Neural cell (in vitro differentiated cells): ENCODE results near the gene ANKRD29. TPM values are rescaled to one million over a fixed set of nuclear protein-coding genes. Genes with fewer than 3 reads are reported as not detected.

ENCODE experiments used
- H2AFZ ChIP-seq: fragments of 200-600, 300-800 bp; sonication (generic), shearing (Covaris generic); 2 replicates; pipeline ENCODE4 v1.6.0; 2014; ENCODE audit warnings: low read depth, mild to moderate bottlenecking, antibody characterized with exemption, low read length, moderate library complexity
- H3F3A ChIP-seq: fragments of 200-600 bp; shearing (Covaris generic); 2 replicates; pipeline ENCODE4 v1.6.1; 2016; ENCODE audit warnings: mild to moderate bottlenecking, moderate library complexity, mixed read lengths, antibody characterized with exemption, low read length; ENCODE audit not compliant: insufficient read depth, poor library complexity, severe bottlenecking
- H3K27ac ChIP-seq: fragments of 200-600, 300-800 bp; sonication (generic), shearing (Covaris generic); 2 replicates; pipeline ENCODE4 v1.5.1; 2014; ENCODE audit warnings: mild to moderate bottlenecking, low read length, moderate library complexity
- H3K27me3 ChIP-seq: fragments of 300-800, 200-600 bp; sonication (generic), shearing (Covaris generic); 2 replicates; pipeline ENCODE4 v1.6.0; 2014; ENCODE audit warnings: mild to moderate bottlenecking, low read depth, low read length, moderate library complexity; ENCODE audit not compliant: insufficient read depth
- H3K36me3 ChIP-seq: fragments of 300-800, 200-600 bp; sonication (generic), shearing (Covaris generic); 2 replicates; pipeline ENCODE4 v1.5.1; 2014; ENCODE audit warnings: mild to moderate bottlenecking, antibody characterized with exemption, low read length, moderate library complexity; ENCODE audit not compliant: insufficient read depth
- H3K4me2 ChIP-seq: fragments of 300-800, 200-600 bp; sonication (generic), shearing (Covaris generic); 2 replicates; pipeline ENCODE4 v1.6.0; 2014; ENCODE audit warnings: mild to moderate bottlenecking, low read length
- H3K4me3 ChIP-seq: fragments of 300-800, 200-600 bp; sonication (generic), shearing (Covaris generic); 2 replicates; pipeline ENCODE4 v1.5.1; 2014; ENCODE audit warnings: mild to moderate bottlenecking, low read length, moderate library complexity
- H3K79me2 ChIP-seq: fragments of 200-600 bp; shearing (Covaris generic); replicated peaks from 2 replicates; pipeline ENCODE4 v1.6.0; 2014; ENCODE audit warnings: mild to moderate bottlenecking, low read length, moderate library complexity; ENCODE audit not compliant: insufficient read depth
- H3K9ac ChIP-seq: fragments of 300-800, 200-600 bp; sonication (generic), shearing (Covaris generic); 2 replicates; pipeline ENCODE4 v1.6.1; 2016; ENCODE audit warnings: mild to moderate bottlenecking, low read length, mixed read lengths
- H3K9me2 ChIP-seq: fragments of 200-600 bp; shearing (Covaris generic); 2 replicates; pipeline ENCODE4 v1.6.1; 2016; ENCODE audit warnings: mild to moderate bottlenecking, low read length, mixed read lengths; ENCODE audit not compliant: insufficient read depth
- H3K9me3 ChIP-seq: fragments of 200-600, 300-800 bp; sonication (generic), shearing (Covaris generic); 2 replicates; pipeline ENCODE4 v1.6.1; 2016; ENCODE audit warnings: mild to moderate bottlenecking, mixed run types, low read length, moderate library complexity, mixed read lengths
- H4K20me1 ChIP-seq: fragments of 200-600 bp; shearing (Covaris generic); 2 replicates; pipeline ENCODE4 v1.6.1; 2016; ENCODE audit warnings: mild to moderate bottlenecking, mixed run types; ENCODE audit not compliant: insufficient read depth
- CTCF ChIP-seq: fragments of 450-650 bp; IDR thresholded peaks from 2 replicates; pipeline ENCODE4 v1.5.1; 2014; ENCODE audit warnings: antibody characterized with exemption, mild to moderate bottlenecking, moderate library complexity; ENCODE audit not compliant: poor library complexity, severe bottlenecking
- EP300 ChIP-seq: fragments of 450-650 bp; conservative IDR thresholded peaks from 2 replicates; pipeline ENCODE4 v1.6.1; 2014; ENCODE audit warnings: antibody characterized with exemption, mild to moderate bottlenecking, moderate library complexity; ENCODE audit not compliant: poor library complexity, severe bottlenecking
- EZH2 ChIP-seq: fragments of 200-600, 300-800 bp; shearing (Covaris generic), sonication (generic); IDR thresholded peaks from 2 replicates; pipeline ENCODE4 v1.6.1; 2014; ENCODE audit warnings: antibody characterized with exemption, low read length, borderline replicate concordance, mild to moderate bottlenecking; ENCODE audit not compliant: insufficient read depth, poor library complexity, severe bottlenecking
- MXI1 ChIP-seq: fragments of 450-650 bp; conservative IDR thresholded peaks from 2 replicates; pipeline ENCODE4 v1.6.1; 2014; ENCODE audit warnings: antibody characterized with exemption, mild to moderate bottlenecking; ENCODE audit not compliant: poor library complexity, severe bottlenecking
- RAD21 ChIP-seq: fragments of 450-650 bp; conservative IDR thresholded peaks from 2 replicates; pipeline ENCODE4 v1.6.1; 2014; ENCODE audit warnings: antibody characterized with exemption, mild to moderate bottlenecking, moderate library complexity
- REST ChIP-seq: IDR thresholded peaks from 2 replicates; pipeline ENCODE4 v1.6.1; 2012; ENCODE audit warnings: borderline replicate concordance
- SMC3 ChIP-seq: fragments of 450-650 bp; conservative IDR thresholded peaks from 2 replicates; pipeline ENCODE4 v1.6.1; 2014; ENCODE audit warnings: antibody characterized with exemption, mild to moderate bottlenecking, moderate library complexity; ENCODE audit not compliant: poor library complexity
- TAF1 ChIP-seq: IDR thresholded peaks from 2 replicates; pipeline ENCODE4 v1.6.1; 2012; ENCODE audit warnings: low read depth
- polyA plus RNA-seq: library from polyadenylated mRNA; depleted of rRNA; stranded (reverse); fragments of >200 nt; gene quantifications from 2 replicates; pipeline ENCODE4 v1.2.3, GENCODE V29; 2014

The ANKRD29 gene
- polyA plus RNA-seq, 1 donor from 2014 or later, result 4.9 TPM

DNA sequence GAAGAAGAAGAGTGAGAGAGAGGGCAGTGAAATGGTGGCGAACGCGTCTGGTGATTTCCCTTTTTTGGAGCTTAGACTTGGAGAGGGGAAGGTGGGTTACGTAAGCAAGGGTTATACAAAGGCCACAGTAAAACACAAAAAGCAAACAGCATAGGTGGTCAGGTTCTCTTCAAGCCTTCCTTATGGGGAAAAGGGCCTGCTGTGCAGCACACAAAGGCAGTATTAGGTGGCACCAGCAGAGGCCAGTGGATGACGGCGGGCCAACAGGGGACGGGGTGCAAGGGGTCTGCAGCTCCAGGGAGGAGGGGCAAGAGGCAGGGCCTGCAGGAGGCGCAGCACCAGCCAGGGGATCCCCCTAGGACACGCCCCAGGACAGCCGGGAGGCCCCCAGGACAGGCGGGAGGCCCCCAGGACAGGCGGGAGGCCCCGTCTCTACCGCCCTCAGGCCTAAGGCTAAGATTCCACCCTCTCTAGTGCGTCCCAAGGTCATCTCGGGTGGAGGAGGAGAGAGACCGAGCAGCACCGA, 43.8 kb downstream of the ANKRD29 start:
- Histone ChIP-seq H3K27ac (no peak overlapping the region), H3K9me3 (no peaks in the 10 kb centered on the region), H3K36me3 (no peaks in the 10 kb centered on the region), H3K27me3 (peaks cover 36% of the 10 kb centered on the region), H4K20me1 (no peaks in the 10 kb centered on the region), H3K9me2 (no peaks in the 10 kb centered on the region), H3K4me2 (no peak overlapping the region), H2AFZ (no peak overlapping the region), H3F3A (no peaks in the 10 kb centered on the region), H3K9ac (no peak overlapping the region), H3K4me3 (peak overlapping the region; percentile 62), H3K79me2 (no peaks in the 10 kb centered on the region)
- TF ChIP-seq REST, result no peak

- Histone ChIP-seq H3K27me3 (peaks cover 36% of the 10 kb centered on the region), H3K9me2 (no peaks in the 10 kb centered on the region), H4K20me1 (no peaks in the 10 kb centered on the region), H3K9me3 (no peaks in the 10 kb centered on the region), H3K4me3 (no peak overlapping the region), H3K9ac (no peak overlapping the region), H3F3A (no peaks in the 10 kb centered on the region), H2AFZ (no peak overlapping the region), H3K4me2 (no peak overlapping the region), H3K27ac (no peak overlapping the region), H3K36me3 (no peaks in the 10 kb centered on the region), H3K79me2 (no peaks in the 10 kb centered on the region)
- no peak for TF ChIP-seq SMC3
- no peak for TF ChIP-seq TAF1
- TF ChIP-seq EZH2, result no peak
These were observed 45.2 kb downstream of the ANKRD29 start for GRCh38 chr18:23617412-23618014.

DNA sequence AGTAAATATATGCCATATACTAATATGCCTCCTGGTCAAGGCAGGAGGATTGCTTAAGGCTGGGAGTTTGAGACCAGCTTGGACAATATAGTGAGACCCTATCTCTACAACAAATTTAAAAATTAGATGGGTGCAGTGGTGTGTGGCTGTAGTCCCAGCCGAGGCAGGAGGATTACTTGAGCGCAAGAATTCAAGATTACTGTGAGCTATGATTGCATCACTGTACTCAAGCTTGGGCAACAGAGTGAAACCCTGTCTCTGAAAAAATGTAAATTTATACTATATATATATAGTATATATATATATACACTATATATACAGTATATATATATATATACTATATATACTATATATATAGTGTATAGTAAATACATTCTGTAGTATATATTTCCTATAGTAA, 46.5 kb downstream of the ANKRD29 start:
- H3K9ac ChIP-seq, result no peak overlapping the region
- TF ChIP-seq MXI1, result no peak
- TF ChIP-seq REST, result no peak
- no peak for TF ChIP-seq TAF1
- no peak for TF ChIP-seq CTCF
- no peak for TF ChIP-seq RAD21
- no peak for TF ChIP-seq EP300
- no peak for TF ChIP-seq SMC3
- no peak overlapping the region for H3K4me3 ChIP-seq
- no peaks in the 10 kb centered on the region for H3K9me2 ChIP-seq
- no peak overlapping the region for H3K27ac ChIP-seq
- no peaks in the 10 kb centered on the region for H3F3A ChIP-seq
- no peaks in the 10 kb centered on the region for H3K79me2 ChIP-seq
- H3K9me3 ChIP-seq, result no peaks in the 10 kb centered on the region
- no peaks in the 10 kb centered on the region for H4K20me1 ChIP-seq
- H2AFZ ChIP-seq, result no peak overlapping the region
- H3K27me3 ChIP-seq, result peaks cover 29% of the 10 kb centered on the region
- H3K36me3 ChIP-seq, result no peaks in the 10 kb centered on the region
- H3K4me2 ChIP-seq, result no peak overlapping the region
